ENCODE results near the gene MPZL1.

The MPZL1 gene

DNA sequence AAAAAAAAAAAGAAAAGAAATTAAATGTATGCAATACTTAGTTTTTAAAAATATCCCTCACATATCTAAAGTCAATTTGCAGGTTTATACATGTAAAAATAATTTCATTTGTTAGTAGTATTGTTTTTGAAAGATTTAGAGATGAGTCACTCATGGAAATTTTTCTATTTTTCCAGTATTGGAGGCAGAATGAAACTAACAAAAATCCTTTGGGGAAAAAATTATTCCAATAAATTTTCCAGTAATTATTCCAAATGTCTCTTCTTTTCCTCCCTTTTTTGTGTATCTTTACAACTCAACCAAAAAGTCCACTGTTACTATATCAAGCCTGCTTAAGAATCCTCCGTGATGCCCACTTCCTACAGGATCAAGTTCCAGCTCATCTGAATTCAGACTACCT is 29.9 kb downstream of the MPZL1 start:
- no peak for DNase-seq (ENCODE audit: low spot score)

DNA sequence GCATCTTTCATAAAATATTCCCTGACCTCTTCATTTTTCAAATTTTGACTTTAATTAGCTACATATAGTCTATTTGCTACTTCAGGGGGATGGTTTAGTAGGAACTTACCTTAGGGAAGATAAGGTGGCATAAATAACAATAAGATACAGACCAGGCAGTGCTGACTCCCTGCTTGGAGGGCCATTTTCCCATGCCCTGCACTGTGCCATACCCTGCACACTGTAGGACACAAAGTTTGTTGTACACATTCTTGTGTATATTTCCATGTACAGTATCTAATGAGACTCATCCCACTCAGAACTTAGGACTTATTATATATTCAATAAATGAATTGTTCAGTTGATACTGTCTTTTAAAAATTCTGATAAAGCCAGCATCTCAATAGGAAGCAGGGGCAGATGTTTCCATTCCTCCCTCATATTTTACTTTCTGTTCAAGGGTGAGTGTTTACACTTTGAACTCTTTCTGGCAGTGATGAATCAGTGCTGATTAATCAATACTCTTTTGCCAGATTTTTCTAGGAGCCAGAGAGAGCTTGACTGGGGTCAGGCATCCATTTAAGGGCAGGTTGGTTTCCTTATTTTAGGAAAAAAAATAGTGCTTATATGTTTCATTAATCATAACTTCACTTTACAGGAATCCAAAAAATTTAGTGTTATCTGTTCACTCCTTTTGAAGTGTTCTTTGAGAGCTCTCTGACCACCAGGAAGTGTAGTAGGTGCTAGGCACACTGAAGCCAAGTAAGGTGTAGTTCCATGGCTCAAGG is 30.6 kb downstream of the MPZL1 start:
- no peak for DNase-seq (ENCODE audit: low spot score)

GRCh38 chr1:167755654-167756053 is 33.9 kb downstream of the MPZL1 start:
- DNase-seq (ENCODE audit: low spot score) = no peak

DNA sequence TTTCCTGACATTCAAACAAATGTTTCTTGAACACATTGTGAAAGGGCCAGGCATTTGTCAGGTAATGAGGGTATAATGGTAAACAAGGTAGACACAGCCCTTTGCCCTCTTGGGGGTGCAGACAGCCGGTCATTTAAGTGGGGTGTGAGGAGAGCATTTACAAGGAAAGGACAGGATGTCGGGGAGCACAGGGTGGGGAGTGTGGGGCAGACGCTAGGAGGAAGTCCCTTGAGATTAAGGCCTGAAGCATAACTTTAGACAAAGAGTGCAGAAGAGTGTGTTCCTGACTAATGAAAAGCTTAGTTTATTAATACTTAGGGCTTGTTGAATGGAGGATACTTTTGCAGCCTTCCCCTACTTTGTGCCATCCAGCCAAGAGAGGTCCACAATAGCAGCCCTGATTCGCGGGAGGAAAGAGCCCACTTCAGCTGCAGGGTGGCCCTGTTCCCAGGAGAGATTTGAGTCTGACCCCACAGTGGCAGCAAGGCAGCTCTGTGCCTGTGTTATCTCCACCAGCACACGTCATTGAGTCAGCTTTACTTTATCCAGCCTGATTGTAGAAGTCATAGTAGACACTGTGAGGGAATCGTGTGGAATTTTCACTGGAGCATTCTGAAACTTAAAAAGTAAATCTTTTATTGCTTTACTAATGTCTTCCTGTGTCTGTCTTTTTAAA is 35.1 kb downstream of the MPZL1 start:
- DNase-seq (ENCODE audit: low spot score) = no peak

DNA sequence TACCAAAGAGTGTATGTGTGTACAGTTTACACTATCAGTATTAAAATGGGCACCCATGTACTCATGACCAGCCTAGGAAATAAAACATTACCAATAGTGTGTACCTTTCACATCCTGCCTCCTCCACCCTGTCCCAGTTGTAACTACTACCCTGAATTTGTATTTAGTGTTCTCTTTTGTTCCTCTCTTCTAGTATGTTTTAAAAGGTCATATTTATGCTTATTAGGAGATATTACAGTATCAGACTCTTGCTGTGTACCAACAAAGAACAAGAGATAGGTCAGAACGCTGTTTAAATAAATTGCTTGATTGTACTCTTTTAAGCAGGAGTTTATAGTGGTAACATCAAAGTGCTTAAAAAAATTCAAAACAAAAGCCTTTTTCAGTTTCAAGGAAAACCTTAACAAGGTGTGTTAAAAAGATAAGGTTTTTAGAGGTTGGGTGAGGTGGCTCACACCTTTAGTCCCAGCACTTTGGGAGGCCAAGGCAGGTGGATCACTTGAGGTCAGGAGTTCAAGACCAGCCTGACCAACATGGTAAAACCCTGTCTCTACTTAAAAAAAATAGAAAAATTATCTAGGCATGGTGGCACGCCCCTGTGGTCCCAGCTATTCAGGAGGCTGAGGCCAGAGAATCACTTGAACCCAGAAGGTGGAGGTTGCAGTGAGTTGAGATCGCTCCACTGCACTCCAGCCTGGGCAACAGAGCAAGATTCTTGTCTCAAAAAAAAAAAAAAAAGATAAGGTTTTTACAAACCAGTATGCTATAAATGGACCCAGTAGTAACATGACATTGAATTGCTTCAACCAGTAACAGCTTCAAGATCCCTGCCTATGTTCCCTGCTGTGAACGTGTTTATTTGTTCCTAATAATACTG is 35.9 kb downstream of the MPZL1 start:
- DNase-seq (ENCODE audit: low spot score) = no peak

DNA sequence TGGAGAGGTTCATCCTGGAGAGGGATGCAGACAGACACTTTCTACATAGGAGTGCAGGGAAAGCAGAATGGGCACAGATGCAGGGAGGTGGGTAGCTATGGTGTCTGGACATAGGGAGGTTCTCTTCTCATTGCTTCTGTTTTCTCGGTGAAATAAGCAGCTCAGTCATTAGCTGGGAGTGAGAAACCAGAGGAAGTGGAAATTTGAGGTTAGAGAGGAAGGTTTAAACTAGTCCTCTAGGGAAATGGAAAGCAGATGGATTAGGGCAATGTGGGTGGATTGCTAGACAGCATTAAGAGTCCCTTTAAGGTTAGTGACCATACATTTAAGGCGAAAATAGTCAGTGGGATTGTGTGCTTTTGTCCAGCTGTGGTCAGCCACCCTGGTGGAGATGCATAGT is 39.6 kb downstream of the MPZL1 start:
- no peak for DNase-seq (ENCODE audit: low spot score)

- no peak for DNase-seq (ENCODE audit: low spot score)
Observed at GRCh38 chr1:167762061-167762746, 40.4 kb downstream of the MPZL1 start.

DNA sequence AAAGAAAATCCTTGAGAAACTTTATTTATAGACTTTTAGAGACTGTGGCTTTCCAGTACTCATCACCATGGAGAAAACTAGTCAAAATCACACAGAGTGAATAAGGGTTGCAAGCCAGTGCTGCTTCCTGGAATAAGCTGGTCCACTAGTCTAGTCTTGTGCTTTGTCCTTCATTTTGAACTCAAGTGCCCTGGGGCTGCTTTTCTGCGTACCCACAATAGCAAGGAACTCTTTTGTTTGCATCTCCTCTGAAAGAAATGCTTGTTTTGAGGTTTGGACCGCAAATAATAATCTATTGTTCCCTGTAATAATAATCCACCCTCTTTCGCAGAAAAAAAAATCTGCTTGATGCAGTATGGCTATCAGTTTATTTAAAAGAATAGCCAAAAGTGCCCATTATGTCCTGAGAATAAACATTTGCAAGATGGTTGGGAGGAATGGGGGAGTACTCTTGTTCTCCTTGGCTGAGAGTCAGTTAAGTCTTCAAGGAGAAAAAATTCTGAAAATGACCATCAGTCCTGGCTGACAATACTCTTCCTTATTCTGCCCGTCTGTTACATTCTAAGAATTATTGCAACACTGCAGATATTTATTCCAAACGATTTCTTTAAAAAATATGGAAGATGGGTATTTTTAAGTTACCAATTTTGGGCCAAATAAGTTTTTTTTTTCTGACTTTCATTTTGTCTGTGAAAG is 41.9 kb downstream of the MPZL1 start:
- no peak for DNase-seq (ENCODE audit: low spot score)

DNA sequence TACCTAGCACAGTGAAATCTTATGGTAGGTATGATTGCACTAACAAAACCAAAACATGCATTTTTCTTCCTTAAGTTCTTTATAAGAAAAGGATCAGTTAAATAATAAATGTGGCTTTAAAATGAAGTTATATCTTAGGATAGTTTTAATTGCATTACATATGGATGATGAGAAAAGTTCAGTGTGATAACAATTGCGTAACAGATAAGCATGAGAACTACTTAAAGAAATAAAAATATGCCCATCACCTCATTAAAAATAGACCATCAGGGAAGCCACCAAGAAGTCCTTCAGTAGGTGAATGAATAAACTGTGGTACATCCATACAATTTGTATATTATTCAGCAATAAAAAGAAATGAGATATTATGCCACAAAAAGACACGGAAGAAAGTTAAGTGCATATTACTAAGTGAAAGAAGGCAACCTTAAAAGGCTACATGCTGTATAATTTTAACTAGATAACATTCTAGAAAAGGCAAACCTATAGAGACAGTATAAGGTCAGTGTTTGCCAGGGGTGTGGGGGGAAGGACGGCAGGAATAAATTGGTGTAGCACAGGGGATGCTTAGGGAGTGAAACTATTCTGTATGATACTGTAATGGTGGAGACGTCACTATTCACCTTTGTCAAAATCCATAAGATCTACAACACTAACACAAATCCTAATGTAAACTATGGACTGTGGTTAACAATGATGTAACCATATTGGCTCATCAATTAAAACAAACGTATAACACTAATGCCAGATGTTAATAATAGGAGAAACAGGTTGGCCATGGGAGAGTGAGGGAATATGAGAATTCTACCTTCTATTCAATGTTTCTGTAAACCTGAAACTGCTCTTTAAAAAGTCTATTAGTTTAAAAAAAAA is 42.9 kb downstream of the MPZL1 start:
- DNase-seq (ENCODE audit: low spot score) = no peak

GRCh38 chr1:167765496-167765895 is 43.7 kb downstream of the MPZL1 start:
- DNase-seq (ENCODE audit: low spot score) = no peak

DNA sequence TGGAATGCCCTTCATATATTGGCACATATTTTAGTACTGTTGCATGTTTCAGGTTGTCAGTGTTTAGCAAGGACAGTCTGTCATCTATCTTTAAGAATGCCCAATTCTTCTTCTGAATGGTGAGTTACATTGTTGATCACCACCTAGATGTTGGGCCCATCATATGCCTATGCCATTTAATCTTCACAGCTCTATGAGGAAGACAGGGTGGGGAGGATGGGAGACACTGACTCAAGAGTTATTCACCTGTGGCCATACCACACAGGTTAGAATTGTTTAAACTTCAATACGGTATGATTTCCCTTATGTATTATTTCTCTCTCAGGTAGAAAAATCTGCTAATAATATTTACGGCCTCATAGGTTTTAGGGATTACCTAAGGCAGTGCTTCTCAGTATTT is 44.8 kb downstream of the MPZL1 start:
- no peak for DNase-seq (ENCODE audit: low spot score)

DNA sequence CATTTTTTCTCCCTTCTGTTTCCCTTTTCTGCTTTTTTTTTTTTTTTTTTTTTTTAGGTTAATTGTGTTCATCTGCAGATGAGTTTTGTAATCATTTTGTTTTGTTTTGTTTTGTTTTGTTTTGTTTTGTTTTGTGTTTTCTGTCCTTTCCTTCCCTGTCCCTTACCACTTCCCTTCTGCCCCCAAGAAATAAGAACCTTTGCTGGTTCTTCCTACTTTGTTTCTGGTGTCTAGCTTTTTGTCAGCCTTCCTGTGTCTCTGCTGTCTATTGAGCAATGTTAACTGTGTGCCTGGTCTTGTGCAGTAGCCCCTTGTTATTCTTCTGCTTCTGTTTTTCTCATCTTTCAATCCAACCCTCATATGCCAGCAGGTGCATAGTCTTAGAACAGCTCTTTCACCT is 46.0 kb downstream of the MPZL1 start:
- no peak for DNase-seq (ENCODE audit: low spot score)

- peak; percentile 29 for DNase-seq (ENCODE audit: low spot score)
Observed at GRCh38 chr1:167770127-167770526, 48.3 kb downstream of the MPZL1 start.

DNA sequence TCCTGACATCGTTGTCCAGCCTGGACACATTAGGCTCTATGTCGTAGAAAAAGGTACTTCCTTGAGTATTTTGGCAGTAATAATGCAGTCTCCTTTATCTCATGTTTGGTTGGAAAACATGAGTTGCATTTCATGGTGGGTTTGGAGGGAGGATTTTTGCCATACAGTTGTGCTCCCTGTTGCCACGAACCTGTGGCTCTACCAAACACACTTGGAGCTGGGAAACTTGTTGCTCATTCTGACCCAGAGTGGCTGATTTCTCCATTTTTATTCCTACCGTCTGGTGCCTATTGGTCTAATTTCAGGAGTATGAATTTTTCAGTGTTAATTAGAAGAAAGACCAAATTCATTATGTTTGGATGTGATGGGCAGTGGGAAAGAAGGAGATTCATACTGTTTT is 50.7 kb downstream of the MPZL1 start:
- DNase-seq (ENCODE audit: low spot score) = no peak

GRCh38 chr1:167773516-167773915 is 51.7 kb downstream of the MPZL1 start:
- DNase-seq (ENCODE audit: low spot score) = no peak

GRCh38 chr1:167774710-167775109 is 52.9 kb downstream of the MPZL1 start:
- no peak for DNase-seq (ENCODE audit: low spot score)

GRCh38 chr1:167775178-167775577 is 53.4 kb downstream of the MPZL1 start:
- no peak for DNase-seq (ENCODE audit: low spot score)

DNA sequence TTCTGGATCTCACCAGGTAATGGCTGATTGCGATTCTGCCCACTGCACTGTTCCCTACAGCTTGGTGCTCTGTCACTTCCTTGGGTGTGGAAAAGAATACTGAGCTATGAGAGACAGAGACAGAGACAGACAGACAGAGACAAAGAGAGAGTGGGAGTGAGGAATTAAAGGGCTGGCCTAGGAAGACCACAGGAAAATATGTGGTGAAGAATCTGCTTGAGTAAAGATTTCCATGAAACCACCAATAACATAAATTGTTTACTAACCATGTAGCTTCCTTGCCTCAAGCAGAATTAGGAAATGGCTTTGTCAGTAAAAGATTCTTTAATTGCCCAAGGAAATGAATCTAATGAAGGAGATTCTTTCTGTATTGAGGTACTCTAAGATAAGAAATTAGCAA is 54.4 kb downstream of the MPZL1 start:
- DNase-seq (ENCODE audit: low spot score) = no peak

DNA sequence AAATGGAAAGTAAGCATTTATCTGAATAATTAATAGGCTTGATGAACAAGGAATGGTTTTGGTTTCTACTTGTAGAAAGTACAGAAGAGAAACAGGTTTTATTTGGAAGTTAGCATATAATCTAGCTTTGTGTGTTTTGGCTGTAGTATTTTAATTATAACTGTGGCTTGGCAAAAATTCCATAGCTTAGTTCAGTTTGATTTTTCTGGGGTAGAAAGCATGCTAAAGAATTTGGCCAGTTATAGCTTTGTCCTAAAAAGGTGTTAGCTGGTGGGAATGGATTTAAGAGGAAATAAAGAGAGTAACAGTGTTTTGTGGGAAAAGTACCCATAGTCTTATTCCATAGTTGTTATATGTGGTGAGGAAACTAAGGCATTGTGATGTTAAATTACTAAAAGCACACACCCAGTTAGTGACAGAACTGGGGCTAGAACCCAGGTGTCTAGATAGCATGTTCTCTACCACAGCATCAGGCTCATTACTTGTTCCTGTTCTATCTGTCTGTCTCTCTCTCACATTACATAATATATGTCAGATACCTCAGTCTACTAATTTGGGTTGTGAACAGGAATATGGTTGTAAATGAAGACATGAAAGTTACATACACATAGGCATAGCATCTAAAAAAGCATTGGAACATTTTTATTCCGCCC is 55.0 kb downstream of the MPZL1 start:
- DNase-seq (ENCODE audit: low spot score) = no peak

- no peak for DNase-seq (ENCODE audit: low spot score)
Observed at GRCh38 chr1:167777269-167777650, 55.5 kb downstream of the MPZL1 start.

Measured in iPS-NIHi11 (cell line).